LoVo (cell line): ENCODE data around the gene USP17L28.
"Not testable (repeated sequence)": the region's sequence is repeated elsewhere in the genome, so short reads cannot be mapped to it uniquely, and the experiment has no call there.

ENCODE experiments used
- DNase-seq: peaks from one replicate; pipeline ENCODE4 v3.0.0-alpha.2; 2016; ENCODE audit warnings: low spot score

The USP17L28 gene, protein sequence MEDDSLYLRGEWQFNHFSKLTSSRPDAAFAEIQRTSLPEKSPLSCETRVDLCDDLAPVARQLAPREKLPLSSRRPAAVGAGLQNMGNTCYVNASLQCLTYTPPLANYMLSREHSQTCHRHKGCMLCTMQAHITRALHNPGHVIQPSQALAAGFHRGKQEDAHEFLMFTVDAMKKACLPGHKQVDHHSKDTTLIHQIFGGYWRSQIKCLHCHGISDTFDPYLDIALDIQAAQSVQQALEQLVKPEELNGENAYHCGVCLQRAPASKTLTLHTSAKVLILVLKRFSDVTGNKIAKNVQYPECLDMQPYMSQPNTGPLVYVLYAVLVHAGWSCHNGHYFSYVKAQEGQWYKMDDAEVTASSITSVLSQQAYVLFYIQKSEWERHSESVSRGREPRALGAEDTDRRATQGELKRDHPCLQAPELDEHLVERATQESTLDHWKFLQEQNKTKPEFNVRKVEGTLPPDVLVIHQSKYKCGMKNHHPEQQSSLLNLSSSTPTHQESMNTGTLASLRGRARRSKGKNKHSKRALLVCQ

GRCh38 chr4:9348593-9348992 is at the start of gene USP17L28:
Gene USP17L28, plus strand, starts transcription at chr4:9348893. Its CDS starts 0 bp downstream, at chr4:9348893.
- not testable (repeated sequence) for DNase-seq

DNA sequence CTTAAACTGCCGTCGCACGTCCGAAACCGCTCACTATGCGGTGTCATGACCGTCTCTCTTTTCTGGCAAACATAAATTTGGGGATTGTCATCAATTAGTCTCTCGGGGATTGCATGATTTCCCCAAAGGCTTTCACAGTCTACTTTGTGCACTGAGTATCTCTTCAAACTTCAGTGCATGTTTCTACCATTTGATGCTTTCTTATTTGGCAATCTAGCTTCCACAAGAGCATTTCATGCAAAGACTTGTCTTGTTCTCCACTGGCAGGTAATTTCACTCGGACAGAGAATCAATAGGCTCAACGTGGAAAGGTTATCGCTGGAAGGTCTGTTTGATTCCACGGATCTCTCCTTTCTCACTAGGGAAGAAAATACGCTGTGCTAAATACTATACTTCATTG is 24.5 kb upstream of the USP17L28 start:
- DNase-seq, result not testable (repeated sequence)

- DNase-seq, result not testable (repeated sequence)
These were observed 23.8 kb upstream of the USP17L28 start, which contains the start of gene USP17L24 for GRCh38 chr4:9324865-9325264. Gene USP17L24, plus strand, starts transcription at chr4:9325165. Its CDS starts 0 bp downstream, at chr4:9325165.

GRCh38 chr4:9329611-9330010 is 19.1 kb upstream of the USP17L28 start, which contains the start of gene USP17L25:
Gene USP17L25, plus strand, starts transcription at chr4:9329911. Its CDS starts 0 bp downstream, at chr4:9329911.
- not testable (repeated sequence) for DNase-seq

- DNase-seq, result not testable (repeated sequence)
These were observed 14.3 kb upstream of the USP17L28 start, which contains the start of gene USP17L26 for GRCh38 chr4:9334358-9334757. Gene USP17L26, plus strand, starts transcription at chr4:9334658. Its CDS starts 0 bp downstream, at chr4:9334658.

- DNase-seq, result not testable (repeated sequence)
These were observed 9.6 kb upstream of the USP17L28 start, which contains the start of gene USP17L5 for GRCh38 chr4:9339103-9339502. Gene USP17L5, plus strand, starts transcription at chr4:9339403. Its CDS starts 0 bp downstream, at chr4:9339403.

DNA sequence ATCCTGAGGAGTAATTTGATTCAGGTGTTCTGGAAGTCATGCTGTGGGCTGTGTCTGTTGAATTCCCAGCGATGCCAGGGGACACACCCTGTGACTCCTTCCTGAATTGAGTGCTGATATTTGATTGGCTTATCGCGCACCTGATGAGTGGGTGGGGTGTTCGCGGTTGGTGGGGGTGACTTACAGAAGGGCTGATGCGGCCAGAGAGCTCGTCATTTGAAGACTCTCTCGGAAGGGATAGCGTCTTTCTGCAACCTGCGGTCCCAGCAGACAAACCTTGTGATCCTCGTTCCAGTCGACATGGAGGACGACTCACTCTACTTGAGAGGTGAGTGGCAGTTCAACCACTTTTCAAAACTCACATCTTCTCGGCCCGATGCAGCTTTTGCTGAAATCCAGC is 4.8 kb upstream of the USP17L28 start, which contains the start of gene USP17L27:
TSS of gene USP17L27 (plus strand) at position 301 of the 400 bp plus-strand sequence. CDS start at position 301, 0 bp downstream.
- DNase-seq, result not testable (repeated sequence)

DNA sequence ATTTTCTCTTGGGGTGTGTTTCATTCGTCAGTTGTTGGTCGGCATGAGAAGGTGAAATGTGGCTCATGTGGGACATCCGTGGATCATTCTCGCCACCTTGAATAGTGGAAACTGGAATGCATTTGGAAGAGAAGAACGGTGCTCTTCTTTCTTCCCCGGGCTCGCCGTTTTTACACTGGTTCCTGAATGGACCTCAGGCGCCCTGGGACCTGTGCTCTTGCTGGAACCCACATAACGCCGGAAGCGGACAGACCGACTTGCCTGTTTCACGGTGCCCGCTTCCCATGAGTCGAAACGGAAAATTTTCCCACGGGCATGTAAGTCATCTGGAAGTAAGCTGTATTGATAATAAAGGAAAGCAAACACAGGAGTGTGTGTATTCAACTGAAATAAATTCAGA is 2.2 kb downstream of the USP17L28 start:
- not testable (repeated sequence) for DNase-seq

DNA sequence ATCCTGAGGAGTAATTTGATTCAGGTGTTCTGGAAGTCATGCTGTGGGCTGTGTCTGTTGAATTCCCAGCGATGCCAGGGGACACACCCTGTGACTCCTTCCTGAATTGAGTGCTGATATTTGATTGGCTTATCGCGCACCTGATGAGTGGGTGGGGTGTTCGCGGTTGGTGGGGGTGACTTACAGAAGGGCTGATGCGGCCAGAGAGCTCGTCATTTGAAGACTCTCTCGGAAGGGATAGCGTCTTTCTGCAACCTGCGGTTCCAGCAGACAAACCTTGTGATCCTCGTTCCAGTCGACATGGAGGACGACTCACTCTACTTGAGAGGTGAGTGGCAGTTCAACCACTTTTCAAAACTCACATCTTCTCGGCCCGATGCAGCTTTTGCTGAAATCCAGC is 4.6 kb downstream of the USP17L28 start, which contains the start of gene USP17L29:
TSS of gene USP17L29 (plus strand) at position 301 of the 400 bp plus-strand sequence. CDS start at position 301, 0 bp downstream.
- DNase-seq, result not testable (repeated sequence)

GRCh38 chr4:9362829-9363228 is 14.1 kb downstream of the USP17L28 start, which contains the start of gene USP17L30:
Gene USP17L30, plus strand, starts transcription at chr4:9363129. Its CDS starts 0 bp downstream, at chr4:9363129.
- not testable (repeated sequence) for DNase-seq

GRCh38 chr4:9379881-9380280 is 31.2 kb downstream of the USP17L28 start:
- DNase-seq, result not testable (repeated sequence)

- DNase-seq, result peak; percentile 1
These were observed 32.4 kb downstream of the USP17L28 start for GRCh38 chr4:9381012-9381534.

- DNase-seq, result no peak
These were observed 35.4 kb downstream of the USP17L28 start for GRCh38 chr4:9384126-9384525.

DNA sequence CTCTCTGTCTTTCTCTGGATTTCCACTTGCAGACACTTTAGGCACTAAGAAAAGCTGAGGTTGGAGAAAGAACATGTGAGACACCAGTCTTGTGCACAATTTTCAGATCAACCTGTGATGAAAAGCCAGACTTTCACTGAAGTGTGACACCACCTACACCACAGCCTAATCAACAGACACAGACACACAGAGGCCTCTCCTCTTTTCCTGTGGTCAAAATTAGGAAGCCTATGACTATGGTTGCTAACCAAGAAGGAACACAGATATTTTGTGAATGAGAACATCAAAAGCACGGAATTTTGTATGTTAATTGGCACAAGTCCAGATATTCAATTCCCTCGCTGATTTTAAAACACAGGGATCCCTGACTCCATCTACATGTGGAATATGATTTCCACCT is 40.3 kb downstream of the USP17L28 start:
- DNase-seq, result not testable (repeated sequence)
